ENCODE data around the gene RIMBP2.
"Not testable (repeated sequence)": the region's sequence is repeated elsewhere in the genome, so short reads cannot be mapped to it uniquely, and the experiment has no call there.

Gene RIMBP2

DNA sequence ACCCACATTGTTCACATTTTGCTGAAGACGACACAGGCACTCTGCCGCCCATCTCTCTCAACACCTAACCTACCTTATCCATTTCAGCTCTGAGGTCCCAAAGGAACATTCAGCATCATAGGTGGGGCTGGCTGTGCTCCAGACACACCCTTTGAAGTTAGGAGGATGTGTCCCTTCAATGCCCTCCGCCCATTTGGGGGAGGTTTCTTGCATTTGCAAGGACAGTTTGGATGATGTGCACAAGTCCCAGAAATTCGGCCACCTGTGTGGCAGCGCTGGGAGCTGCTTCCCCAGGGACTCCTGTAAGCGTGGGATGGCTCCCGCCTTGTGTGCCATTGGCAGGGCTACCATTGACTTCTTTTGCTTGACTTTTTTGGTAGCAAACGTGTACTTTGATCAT lies 113.8 kb downstream of the RIMBP2 start:
- no peak for DNase-seq (ENCODE audit: low spot score)

DNA sequence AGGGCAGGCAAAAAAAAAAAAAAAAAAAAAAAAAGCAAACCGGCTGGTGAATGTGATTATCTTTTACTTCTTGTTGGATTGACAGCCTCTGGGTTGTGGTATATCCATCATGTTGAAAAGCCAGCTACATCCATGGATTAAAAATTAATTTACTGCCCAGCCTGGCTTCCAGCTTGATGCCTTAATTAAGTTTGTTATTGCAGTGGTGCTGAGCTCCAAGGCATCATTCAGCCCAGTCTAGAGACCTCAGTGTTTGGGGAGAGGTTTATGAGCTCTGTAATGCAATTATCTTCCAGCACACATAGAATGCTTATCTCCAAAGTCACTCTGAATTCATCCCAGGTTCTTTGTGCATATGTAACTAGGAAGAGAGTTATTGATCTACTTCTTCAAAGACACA lies 114.8 kb downstream of the RIMBP2 start:
- DNase-seq (ENCODE audit: low spot score) = no peak

DNA sequence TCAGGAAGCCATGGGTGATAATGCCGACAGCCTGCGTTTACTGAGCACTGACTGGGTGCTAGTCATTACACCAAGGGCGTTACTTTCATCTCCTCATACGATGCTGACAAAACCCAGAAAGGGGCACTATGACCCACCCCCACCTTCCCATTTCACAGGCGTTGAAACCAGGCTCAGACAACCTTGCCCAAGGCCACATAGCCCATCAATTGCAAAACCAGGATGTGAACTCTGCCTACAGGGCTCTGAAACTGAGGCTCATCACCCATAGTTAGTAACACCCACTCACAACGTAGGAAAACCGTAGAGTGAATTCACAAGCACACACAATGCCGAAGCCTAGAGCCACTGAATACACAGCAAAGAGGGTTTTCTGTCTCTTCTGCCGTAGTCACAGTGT lies 119.9 kb downstream of the RIMBP2 start:
- DNase-seq (ENCODE audit: low spot score) = no peak

DNA sequence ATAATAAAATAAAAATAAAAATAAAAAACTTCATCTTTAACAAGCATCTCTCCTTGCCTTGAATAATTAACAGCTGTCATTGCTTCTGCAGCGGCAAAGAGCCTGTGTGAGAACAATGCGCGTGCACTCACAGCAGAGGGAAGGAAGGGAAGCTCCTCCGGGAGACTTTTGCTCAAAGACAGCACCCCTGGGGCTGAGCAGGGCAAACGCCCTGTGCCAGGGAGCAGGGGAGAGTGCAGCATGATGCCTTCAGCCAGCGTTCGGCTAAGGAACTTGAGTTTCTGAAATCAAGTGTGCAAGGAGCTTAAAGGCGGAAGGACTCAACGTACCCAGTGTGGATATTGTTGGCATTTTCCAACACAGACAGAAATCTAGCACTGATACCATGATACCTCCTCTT lies 120.5 kb downstream of the RIMBP2 start:
- no peak for DNase-seq (ENCODE audit: low spot score)

DNA sequence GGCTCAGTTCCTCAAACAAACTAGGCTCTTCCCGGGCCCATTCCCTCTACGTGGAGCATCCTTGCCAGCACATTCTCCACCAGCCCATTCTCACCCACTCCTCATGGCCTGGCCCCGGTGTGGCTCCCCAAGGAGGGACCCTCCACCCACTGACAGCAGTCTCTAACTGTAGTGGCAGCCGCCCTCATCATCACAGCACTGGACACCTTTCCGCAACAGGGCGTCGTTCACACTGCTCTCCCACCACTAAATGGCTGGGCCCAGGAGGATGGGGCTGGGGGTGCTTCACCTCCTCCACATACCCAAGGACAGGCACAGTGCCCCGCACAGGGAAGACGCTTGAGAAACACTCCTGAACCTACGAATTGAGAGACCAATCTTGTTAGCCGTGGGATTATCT lies 123.0 kb downstream of the RIMBP2 start:
- DNase-seq (ENCODE audit: low spot score) = no peak

DNA sequence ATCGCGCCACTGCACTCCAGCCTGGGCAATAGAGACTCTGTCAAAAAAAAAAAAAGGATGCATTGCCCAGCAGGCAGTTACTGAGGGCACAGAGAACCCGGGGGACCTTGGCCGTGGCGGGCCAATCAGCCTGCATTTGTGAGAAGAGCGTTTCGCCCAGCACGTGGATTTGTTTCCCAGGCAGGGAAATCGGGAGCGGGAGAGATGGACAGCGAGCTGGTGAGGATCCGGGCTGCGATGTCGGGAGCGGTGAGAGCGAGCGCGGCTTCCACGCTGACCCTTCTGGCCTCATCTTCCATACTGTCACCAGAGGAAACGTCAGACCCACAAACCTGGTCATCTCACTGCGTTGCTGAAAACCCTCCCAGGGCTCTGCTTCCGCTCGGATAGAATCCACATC lies 123.5 kb downstream of the RIMBP2 start:
- DNase-seq (ENCODE audit: low spot score) = no peak

DNA sequence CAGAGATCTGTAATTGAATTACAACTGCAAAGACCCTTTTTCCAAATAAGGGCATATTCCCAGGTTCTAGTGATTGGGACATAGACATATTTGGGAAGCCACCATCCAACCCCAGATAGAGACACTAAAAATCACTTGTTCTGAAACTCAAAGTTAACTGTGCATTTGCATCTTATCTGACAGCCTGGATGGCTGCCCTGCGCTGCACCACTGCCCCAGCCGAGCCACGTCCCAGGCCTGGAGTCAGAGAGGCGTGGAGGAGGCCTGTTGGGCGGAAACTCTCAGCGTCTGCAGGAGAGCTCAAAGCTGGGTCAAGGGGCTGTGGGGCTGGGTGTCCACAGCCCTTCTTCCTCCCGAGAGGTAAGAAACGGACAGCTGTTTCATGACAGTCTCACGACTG lies 124.4 kb downstream of the RIMBP2 start:
- DNase-seq (ENCODE audit: low spot score) = no peak

DNA sequence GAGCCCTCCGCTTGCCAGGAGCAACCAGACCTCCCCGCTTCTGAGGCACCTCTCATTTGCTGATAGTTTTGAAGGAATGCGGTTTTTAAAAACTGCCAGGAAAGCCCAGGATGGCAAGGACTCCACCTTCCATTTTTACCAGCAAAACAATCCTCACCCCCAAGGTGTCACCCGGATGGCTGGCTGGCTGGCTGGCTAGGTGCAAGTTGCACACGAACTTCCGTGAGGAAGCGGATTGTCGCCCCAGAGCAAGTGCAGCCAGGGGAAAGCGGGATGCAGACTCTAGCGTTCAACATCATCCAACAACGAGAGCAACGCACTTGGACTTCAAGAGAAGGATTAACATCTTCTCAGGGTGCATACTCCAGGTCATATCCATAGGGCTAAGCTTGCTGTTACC lies 125.4 kb downstream of the RIMBP2 start:
- DNase-seq (ENCODE audit: low spot score) = no peak

DNA sequence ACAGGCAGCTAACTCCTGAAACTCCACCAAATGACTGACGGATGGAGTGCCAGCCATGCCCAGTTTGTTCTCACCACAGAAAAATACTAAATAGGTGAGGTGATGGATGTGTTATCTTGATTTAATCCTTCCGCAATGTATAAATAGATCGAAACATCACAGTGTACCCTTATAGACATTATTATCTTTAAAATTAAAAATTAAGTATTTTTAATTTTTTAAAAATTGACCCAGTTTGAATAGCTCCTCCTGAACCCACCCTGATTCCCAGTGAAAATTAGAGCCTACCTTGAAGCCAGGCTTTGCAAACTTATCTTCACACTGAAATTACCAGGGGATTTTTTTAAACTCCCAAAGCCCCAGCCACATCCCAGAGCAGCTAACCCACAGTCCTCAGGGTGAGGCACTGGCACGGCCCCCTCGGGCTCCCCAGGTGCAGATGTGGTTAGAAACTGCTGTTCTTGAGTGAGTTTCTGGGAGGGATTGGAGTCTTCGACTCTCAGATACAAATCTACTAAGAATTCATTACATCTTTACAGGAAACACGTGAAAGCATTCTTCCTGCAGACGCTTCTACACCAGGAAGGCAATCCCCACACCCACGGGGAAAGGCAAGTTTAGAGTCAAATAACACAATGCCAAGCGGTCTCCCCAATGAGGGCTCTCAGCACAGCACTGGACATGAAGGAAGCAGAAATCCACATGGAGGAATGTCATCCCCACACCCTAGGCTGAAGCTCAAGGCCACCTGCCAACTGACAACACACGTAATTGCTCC lies 126.4 kb downstream of the RIMBP2 start:
- no peak for DNase-seq (ENCODE audit: low spot score)

DNA sequence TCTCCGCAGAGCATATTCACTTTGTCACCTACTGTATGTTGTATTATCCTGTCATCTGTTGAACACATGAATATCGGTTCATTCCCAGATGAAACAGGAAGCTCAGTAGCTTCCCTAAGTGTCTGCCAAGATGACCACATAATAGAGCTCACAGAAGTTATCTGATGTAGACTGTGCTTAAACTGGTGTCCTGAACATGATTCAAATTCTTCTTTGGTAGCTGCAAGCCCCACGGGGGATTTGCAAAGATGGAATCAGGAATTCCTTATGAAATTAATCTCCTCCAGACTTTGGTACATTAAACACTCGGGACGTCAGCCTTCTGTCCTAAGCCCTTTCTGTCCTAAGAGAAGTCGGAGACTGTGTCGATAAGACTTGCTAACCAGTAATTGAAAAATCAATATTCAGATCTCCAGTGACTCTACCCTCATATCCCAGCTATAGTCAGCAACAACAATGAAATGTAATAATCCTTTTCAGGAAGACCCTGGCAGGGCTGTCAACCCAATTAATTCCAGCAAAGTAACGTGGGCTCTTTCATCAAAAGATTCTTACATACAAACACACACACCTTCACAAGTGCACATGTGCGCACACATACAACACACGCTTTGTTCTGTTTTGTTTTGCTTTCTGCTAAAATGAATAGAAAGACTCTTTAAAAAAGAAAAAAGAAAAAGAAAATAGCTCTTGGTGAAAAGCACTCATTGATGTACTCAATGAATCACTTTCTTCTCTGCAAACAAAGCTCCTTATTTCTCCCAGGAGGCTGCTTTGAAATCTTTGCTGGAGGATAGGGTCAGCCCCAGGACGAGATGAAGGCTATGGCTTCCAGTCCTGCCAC lies 127.2 kb downstream of the RIMBP2 start:
- DNase-seq (ENCODE audit: low spot score) = no peak

DNA sequence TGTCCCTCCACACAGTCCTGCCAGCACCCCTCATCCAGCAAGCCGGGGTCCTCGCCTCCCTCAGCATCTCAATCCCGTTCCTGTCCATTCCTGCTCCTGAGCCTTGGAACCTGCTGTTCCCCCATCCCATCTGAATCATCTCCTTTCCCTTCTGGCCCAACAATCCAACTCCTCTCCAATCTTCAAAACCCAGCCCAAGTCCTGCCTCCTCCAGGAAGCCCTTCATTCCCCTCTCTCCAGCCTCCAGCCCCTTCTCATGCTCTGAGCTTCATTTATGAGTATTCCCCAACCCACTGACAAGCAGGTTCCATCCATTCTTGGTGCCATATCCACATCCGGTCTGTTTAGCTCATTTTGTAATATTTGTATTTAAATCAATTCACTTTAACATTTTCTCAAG lies 128.1 kb downstream of the RIMBP2 start:
- DNase-seq (ENCODE audit: low spot score) = no peak

DNA sequence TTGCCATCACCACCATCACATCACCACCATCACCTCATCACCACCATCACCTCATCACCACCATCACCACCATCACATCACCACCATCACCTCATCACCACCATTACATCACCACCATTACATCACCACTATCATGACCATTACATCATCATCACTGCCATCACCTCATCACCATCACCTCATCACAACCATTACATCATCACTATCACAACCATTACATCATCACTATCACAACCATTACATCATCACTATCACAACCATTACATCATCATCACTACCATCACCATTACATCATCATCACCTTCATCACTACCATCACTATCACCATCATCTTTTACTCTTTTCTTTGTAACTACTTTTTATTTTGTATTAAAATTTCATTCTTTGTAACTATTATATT lies 131.6 kb downstream of the RIMBP2 start:
- not testable (repeated sequence) for DNase-seq (ENCODE audit: low spot score)

DNA sequence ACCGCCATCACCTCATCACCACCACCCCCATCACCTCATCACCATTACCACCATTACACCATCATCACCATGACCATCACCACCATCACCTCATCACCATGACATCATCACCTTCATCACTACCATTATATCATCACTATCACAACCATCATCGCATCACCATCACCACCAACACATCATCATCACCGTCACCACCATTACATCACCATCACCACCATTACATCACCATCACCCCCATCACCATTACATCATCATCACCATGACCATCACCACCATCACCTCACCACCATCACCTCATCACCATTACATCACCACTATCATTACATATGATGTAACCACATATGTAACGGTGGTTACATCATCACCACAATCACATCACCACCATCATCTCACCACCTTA lies 132.3 kb downstream of the RIMBP2 start:
- DNase-seq (ENCODE audit: low spot score) = no peak

DNA sequence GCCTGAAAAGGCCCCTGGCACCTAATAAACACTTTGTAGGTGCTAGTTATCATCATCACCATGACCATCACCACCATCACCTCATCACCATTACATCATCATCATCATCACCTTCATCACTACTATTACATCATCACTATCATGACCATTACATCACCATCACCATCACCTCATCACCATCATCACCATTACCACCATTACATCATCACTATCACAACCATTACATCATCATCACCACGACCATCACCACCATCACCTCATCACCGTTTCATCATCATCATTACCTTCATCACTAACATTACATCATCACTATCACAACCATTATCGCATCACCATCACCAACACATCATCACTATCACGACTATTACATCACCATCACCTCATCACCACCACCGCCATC lies 132.8 kb downstream of the RIMBP2 start:
- no peak for DNase-seq (ENCODE audit: low spot score)

DNA sequence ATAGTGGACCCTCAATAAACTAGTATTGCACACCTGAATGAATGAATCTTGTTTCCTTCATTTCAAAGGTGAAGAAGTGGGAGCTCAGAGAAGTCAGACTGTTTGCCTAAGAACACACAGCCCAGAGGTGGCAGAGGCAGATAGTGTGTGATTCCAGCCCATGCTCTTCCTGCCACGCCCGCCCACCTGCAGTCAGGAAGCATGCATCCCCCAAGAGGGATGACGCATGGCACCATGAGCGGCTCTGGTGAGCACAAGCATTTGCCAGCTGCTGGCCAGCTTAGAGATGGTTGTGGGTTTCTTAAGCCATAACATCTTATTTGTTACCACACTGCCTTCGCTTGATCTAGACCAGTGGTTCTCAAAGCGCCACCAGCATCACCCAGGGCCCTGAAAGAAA lies 133.8 kb downstream of the RIMBP2 start:
- no peak for DNase-seq (ENCODE audit: low spot score)

DNA sequence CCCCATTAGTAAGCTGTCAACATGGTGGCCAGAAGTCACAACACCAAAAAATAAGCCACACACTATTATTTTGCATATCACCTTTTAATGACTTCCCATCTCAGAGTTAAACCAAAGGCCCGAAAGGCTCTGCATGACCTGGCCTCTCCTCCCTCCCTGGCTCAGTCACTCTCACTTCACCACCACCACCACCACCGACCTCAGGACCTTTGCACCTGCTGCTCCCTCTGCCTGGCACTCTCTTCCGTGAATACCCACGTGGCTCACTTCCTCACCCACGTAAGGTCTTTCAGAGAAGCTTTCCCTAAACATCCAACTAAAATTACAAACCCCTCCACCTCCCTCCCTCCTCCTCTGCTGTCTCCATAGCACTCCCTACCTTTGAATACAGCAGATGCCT lies 134.3 kb downstream of the RIMBP2 start:
- DNase-seq (ENCODE audit: low spot score) = no peak

DNA sequence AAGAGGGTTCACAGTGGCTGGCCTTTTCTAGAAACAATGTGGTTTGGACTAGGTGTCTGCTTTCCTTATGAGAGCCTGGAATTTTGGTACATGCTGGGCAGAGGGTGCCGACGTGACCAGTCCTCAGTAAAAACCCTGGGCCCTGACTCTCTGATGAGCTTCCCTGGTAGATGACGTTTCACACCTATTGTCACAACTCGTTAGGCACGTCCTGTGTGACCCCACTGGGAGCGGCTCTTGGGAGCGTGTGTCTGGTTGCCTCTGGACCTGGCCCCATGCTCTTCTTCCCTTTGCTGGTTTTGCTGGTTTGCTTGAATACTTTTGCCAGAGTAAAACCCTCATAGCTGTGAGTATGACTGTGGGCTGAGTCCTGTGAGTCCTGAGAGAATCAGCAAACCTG lies 136.9 kb downstream of the RIMBP2 start:
- DNase-seq (ENCODE audit: low spot score) = no peak

DNA sequence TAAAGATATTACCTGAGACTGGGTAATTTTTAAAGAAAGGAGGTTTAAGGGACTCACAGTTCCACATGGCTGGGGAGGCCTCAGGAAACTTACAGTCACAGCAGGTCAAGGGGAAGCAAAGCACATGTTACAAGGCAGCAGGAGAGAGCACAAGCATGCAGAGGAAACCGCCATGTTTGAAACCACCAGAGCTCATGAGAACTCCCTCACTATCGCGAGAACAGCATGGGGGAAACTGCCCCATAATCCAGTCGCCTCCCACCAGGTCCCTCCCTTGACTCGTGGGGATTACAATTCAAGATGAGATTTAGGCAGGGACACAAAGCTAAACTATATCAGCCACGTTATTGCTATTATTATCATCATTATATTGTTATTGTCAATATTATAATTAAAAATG lies 138.7 kb downstream of the RIMBP2 start:
- DNase-seq (ENCODE audit: low spot score) = no peak

DNA sequence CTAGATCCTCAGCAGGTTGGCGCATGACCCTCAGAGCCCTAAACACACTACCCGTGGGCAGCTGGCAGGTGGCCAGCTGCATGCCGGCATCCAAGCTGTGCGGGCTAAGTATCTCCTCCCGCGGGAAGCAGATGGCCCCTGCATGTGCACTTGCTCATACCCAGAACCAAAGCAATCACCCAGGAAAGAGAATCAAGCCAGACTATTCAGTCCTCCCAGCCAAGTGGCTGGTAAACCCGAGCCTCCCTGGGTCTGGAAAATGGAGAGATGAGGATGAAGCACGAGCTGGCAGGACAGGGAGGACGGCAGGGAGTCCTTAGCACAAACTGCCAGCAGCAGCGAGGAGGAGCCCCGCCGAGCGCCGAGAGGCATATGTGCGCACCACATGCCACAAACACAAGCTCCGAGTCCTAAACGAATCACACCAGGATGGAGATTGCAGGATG lies 139.7 kb downstream of the RIMBP2 start:
- no peak for DNase-seq (ENCODE audit: low spot score)

DNA sequence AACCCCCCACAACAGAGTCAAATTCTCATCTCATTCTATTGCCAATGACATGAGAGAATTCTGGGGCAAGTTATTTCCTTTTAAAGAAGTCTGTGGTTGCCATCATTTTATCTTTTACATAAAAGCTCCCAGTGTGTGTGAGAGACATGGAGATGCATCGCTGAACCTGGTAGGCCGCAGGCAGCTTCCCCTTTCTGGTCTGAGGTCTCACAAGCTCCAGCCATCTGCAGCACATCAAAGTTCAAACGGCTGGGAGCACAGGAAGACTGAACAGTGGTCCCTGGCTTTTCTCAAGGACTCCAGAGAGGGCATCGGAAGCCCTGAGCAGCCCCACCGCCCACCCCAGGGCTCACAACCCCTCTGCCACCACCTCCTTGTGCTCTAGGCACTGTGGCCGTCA lies 141.7 kb downstream of the RIMBP2 start:
- no peak for DNase-seq (ENCODE audit: low spot score)

DNA sequence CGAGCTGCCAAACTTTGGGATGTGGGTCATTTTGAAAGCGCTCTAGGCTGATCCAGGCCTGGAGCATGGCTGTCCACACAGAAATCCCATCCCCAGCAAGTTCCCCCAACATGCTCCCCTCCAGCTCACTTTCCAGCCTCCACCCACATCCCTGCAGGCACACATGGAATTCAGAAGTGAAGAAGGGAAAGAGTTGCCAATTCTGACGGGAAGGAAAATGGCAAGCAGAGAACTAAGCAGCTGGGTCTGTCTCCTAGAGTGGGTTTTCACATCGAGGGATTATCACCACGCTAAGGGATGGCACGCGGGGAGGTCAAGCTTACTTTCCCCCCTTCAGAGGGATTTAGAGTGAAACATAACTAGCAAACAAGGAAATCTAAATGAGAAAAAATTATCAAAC lies 142.3 kb downstream of the RIMBP2 start:
- DNase-seq (ENCODE audit: low spot score) = no peak

DNA sequence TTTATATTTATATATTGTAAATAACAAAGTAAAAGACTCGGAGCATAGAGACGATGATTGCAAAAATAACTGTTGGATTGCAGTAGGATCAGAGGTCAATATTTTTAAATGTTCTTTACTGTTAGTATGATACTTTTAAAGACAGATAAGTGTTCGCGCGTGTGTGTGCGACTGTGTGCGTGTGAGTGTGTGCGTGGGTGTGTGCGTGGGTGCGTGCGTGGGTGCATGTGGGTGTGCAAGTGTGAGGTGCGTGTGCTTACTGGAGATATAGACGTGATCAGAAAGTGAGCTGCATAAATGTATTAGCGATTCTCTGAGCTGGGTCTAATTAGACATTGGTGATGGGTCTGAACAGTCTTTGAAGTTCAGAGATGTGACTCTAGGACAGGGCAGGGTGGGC lies 142.9 kb downstream of the RIMBP2 start:
- DNase-seq (ENCODE audit: low spot score) = no peak

DNA sequence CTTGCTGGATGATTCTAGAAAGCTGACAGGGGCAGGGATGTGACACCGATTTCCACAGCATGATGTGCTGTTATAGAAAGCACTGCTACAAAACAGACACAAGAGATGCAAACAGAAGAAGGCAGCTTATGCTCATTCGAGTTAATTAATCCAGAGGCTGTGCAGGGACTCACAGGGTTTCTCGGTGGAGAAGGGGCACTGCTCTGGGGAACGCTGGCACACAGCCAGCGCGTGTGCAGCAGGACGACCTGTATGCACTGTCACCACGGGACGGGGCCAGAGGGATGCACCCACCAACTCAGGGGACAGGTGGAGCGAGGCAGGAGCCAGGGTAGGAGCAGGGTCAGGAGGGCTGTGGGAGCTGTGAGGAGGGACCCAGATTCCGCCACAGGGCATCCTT lies 143.5 kb downstream of the RIMBP2 start:
- no peak for DNase-seq (ENCODE audit: low spot score)

DNA sequence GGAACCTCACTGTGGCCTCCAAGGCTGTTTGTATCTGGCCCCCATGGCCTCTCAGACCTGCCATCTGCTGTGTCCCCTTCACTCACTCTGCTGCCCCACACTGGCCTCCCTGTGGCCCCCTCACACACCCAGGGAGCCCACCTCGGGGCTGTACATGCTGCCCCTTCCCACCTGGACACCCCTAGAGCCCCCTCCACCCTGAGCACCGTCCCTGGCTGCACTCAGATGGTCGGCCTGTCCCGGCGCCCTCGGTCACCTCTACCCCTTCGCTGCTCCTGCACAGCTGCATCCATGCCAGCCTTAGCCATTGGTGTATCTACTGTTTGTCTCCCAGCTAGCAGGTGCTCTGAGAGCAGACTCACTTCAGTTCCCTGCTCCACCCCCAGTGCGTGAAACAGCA lies 144.4 kb downstream of the RIMBP2 start:
- DNase-seq (ENCODE audit: low spot score) = no peak

Measured in GM03348 (cell line).